Central memory CD8-positive, alpha-beta T cell (primary cell): ENCODE results near the gene DDX49.

Experiments
- ATAC-seq: fragments of 150-1000 bp; cut with Tn5 transposase; replicated peaks from 2 replicates; pipeline ENCODE4 v1.10.0; 2022; ENCODE audit warnings: mild to moderate bottlenecking, moderate FRiP score, moderate number of reproducible peaks; ENCODE audit not compliant: poor library complexity, severe bottlenecking; ENCODE audit errors: extremely low read depth
- DNase-seq, 2 donors: peaks; one replicate each; pipeline ENCODE4 v3.0.0; 2021; ENCODE audit warnings: low spot score in 2 of 2
- H3K27ac Mint-ChIP-seq: one replicate; pipeline ENCODE4 v1.8.0; 2022; ENCODE audit warnings: low read depth, mild to moderate bottlenecking, moderate library complexity, mixed read lengths
- H3K27me3 Mint-ChIP-seq: one replicate; pipeline ENCODE4 v1.8.0; 2022; ENCODE audit warnings: mixed read lengths
- H3K36me3 Mint-ChIP-seq: one replicate; pipeline ENCODE4 v1.8.0; 2022; ENCODE audit warnings: mild to moderate bottlenecking, moderate library complexity, mixed read lengths; ENCODE audit not compliant: insufficient read depth
- H3K4me1 Mint-ChIP-seq: one replicate; pipeline ENCODE4 v1.8.0; 2022; ENCODE audit warnings: mixed read lengths
- H3K4me3 Mint-ChIP-seq: one replicate; pipeline ENCODE4 v1.8.0; 2022; ENCODE audit warnings: mild to moderate bottlenecking, moderate library complexity, mixed read lengths
- H3K9me3 Mint-ChIP-seq: one replicate; pipeline ENCODE4 v1.8.0; 2022; ENCODE audit warnings: mixed read lengths

The DDX49 gene

DNA sequence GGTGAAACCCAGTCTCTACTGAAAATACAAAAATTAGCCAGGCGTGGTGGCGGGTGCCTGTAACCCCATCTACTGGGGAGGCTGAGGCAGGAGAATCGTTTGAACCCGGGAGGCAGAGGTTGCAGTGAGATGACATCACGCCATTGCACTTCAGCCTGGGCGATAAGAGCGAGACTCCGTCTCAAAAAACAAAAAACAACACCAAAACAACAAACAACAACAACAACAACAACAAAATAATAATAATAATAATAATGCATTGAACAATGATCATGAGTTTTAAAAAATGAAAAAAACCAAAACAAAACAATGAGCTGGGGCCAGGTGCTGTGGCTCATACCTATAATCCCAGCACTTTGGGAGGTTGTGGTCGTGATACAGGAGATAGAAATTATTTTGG is 44.6 kb downstream of the DDX49 start:
- no peak for DNase-seq
- peaks cover 13% of the 10 kb centered on the region for H3K4me1 Mint-ChIP-seq
- no peaks in the 10 kb centered on the region for H3K9me3 Mint-ChIP-seq
- peaks cover under 1% of the 10 kb centered on the region for H3K36me3 Mint-ChIP-seq
- H3K4me3 Mint-ChIP-seq = no peak overlapping the region
- H3K27ac Mint-ChIP-seq = no peak overlapping the region
- peaks cover 38% of the 10 kb centered on the region for H3K27me3 Mint-ChIP-seq
- ATAC-seq = no peak

DNA sequence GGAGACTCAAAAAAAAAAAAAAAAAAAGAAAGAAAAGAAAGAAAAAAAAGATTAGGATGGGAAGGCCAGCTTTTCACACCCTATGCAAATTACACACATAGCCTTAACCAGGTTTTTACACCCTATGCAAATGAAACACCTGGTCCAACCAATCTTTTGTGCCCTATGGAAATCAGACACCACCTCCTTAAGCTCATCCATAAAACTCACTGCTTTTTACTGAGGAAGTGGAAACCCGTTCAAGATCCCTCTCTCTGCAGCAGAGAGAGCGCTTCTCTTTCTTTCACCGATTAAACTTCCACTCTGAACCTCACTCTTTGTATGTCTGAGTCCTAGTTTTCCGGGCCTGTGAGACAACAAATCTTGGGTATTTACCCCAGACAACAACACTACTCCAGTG is 46.8 kb downstream of the DDX49 start:
- peaks cover 12% of the 10 kb centered on the region for H3K4me1 Mint-ChIP-seq
- ATAC-seq = no peak
- no peak overlapping the region for H3K4me3 Mint-ChIP-seq
- H3K27me3 Mint-ChIP-seq = peaks cover 32% of the 10 kb centered on the region
- peaks cover 4% of the 10 kb centered on the region for H3K36me3 Mint-ChIP-seq
- H3K27ac Mint-ChIP-seq = no peak overlapping the region
- DNase-seq = no peak
- H3K9me3 Mint-ChIP-seq = no peaks in the 10 kb centered on the region

DNA sequence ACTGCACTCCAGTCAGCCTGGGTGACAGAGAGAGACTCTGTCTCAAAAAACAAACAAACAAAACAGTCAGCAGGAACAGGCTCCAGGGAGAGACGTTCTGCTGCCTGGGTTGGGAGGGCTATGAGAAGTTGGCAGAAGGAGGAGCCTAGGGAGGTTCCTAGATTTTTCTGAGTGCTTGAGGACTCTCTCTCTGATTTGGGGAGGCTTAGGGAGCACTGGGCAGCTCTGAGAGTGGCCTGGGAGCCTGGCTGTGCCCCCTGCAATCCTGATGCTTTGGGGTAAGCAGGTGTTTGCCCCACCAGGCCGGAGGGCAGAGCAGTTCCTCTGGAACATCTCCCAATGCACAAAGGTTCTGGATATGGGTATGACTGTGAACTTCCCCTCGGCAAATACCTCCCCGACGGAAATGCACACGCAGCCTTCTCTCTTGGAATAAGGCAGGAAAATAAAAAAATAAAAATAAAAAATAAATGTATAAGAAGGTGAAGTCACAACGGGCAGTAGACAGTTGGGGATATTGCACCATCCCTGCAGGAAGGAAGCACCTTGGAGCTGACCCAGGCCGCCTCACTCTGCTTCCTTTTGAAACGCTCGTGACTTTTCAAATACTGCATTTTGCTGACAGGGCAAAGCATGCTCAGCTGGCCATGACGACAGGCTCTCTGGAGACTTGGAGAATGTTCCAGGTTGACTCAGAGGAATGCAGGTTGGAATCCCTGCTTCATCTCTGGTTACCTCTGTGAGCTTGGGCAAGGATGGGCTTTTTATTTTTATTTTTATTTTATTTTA is 48.0 kb downstream of the DDX49 start:
- no peak overlapping the region for H3K27ac Mint-ChIP-seq
- peaks cover 4% of the 10 kb centered on the region for H3K36me3 Mint-ChIP-seq
- no peak for DNase-seq
- H3K27me3 Mint-ChIP-seq = peaks cover 20% of the 10 kb centered on the region
- H3K4me1 Mint-ChIP-seq = no peaks in the 10 kb centered on the region
- H3K4me3 Mint-ChIP-seq = no peak overlapping the region
- H3K9me3 Mint-ChIP-seq = no peaks in the 10 kb centered on the region
- ATAC-seq = no peak

DNA sequence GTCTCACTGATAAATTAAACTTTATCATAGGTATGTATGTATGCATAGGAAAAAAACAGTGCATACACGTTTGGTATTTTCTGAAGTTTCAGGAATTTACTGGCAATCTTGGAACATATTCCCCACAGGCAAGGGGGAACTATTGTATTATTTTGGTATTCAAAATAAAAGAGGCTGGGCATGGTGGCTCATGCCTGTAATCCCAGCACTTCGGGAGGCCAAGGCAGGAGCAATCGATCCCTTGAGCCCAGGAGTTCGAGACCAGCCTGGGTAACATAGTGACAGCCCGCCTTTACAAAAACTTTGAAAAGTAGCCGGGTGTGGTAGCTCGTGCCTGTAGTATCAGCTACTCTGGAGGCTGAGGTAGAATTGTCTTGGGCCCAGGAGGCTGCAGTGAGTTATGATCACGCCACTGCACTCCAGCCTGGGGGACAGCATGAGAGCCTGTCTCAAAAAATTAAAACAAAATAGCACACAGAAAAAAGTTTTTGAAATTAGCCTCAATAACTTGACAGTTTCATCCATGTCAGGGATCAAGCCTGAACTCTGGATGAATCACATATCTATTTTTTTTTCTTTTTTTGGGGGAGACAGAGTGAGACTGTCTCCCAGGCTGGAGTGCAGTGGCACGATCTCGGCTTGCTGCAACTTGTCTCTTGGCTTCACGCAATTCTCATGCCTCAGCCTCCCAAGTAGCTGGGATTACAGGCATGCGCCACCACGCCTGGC is 50.6 kb downstream of the DDX49 start:
- DNase-seq (no peak), ATAC-seq (no peak)
- H3K4me1 Mint-ChIP-seq = no peaks in the 10 kb centered on the region
- peaks cover 4% of the 10 kb centered on the region for H3K36me3 Mint-ChIP-seq
- no peaks in the 10 kb centered on the region for H3K9me3 Mint-ChIP-seq
- peaks cover 9% of the 10 kb centered on the region for H3K27me3 Mint-ChIP-seq
- H3K27ac Mint-ChIP-seq = no peak overlapping the region
- H3K4me3 Mint-ChIP-seq = no peak overlapping the region

DNA sequence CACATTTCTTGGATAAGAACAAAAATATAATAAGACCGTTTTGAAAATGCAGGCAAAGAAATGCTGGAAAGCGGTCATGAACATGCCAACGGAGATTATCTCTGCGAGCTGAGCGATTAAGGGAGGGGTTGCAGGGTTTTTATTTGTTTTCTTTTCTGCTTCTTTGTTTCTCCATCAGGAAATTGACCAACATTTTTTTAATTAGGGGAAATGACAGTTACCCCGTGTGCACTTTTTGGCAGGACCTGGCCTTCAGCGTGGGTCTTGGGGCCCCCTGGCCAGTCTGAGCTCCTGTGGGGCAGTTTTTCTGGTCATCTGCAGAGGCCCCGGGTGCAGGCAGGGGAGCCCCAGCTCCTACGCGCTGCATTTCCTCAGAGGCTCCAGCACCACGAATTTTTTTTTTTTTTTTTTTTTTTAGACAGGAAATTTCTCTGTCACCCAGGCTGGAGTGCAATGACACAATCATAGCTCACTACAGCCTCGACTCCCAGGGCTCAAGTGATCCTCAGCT is 52.8 kb downstream of the DDX49 start:
- H3K4me1 Mint-ChIP-seq = no peaks in the 10 kb centered on the region
- H3K36me3 Mint-ChIP-seq = peaks cover 4% of the 10 kb centered on the region
- DNase-seq (no peak), ATAC-seq (no peak)
- H3K27ac Mint-ChIP-seq = no peak overlapping the region
- no peaks in the 10 kb centered on the region for H3K27me3 Mint-ChIP-seq
- H3K9me3 Mint-ChIP-seq = no peaks in the 10 kb centered on the region
- H3K4me3 Mint-ChIP-seq = no peak overlapping the region

DNA sequence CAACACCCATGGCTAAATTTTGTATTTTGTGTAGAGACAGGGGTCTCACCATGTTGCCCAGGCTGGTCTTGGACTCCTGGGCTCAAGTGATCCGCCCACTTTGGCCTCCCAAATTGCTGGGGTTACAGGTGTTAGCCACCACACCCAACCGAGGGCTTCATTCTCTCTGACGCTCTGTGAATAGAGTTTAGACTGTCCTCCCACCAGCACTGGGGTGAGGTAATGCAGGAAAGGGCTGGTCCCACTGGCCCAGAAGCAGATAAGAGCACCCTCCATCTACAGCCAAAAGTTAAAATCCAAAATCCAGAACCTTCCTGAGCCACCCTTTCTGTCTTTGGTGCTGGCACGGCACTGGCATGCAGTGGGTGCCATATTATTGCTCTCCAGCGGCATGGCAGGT is 53.3 kb downstream of the DDX49 start:
- no peaks in the 10 kb centered on the region for H3K4me1 Mint-ChIP-seq
- DNase-seq = no peak

DNA sequence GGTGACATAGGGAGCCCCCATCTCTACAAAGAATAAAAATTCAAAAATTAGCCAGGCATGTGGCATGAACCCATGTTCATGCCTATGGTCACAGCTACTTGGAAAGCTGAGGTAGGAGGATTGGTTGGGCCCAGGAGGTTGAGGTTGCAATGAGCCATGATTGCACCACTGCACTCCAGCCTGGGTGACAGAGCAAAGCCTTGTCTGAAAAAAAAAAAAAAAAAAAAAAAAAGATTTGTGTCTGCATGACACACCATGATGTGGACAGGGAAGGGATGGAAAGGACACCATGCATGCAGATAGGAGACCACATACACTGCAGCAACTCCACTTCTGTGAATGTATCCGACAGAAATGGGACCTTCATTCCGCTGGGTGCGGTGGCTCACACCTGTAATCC is 55.5 kb downstream of the DDX49 start:
- H3K27ac Mint-ChIP-seq = no peak overlapping the region
- ATAC-seq (no peak), DNase-seq (no peak)
- H3K27me3 Mint-ChIP-seq = peaks cover 11% of the 10 kb centered on the region
- no peak overlapping the region for H3K4me3 Mint-ChIP-seq
- no peaks in the 10 kb centered on the region for H3K4me1 Mint-ChIP-seq
- no peaks in the 10 kb centered on the region for H3K36me3 Mint-ChIP-seq
- no peaks in the 10 kb centered on the region for H3K9me3 Mint-ChIP-seq

More for the DNA sequence above, 53.3 kb downstream of the DDX49 start:
- no peak for ATAC-seq
- no peaks in the 10 kb centered on the region for H3K27me3 Mint-ChIP-seq
- no peaks in the 10 kb centered on the region for H3K9me3 Mint-ChIP-seq
- H3K36me3 Mint-ChIP-seq = peaks cover 4% of the 10 kb centered on the region
- H3K27ac Mint-ChIP-seq = no peak overlapping the region
- no peak overlapping the region for H3K4me3 Mint-ChIP-seq

DNA sequence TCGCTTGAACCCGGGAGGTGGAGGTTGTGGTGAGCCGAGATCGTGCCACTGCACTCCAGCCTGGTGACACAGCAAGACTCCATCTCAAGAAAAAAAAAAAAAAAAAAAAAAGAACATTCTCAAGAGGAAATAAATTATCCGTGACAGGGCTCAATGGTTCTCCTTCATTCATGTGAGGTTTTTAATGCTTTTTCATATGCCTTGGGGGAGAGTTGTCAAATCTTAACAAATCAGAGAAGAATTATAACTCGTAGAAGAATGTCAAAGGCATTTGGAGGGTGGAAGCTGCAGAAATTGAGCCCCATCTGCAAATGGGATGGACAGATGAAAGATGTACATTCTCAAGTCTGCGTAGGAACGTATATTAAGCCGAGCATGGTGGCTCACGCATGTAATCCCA is 56.4 kb downstream of the DDX49 start:
- Mint-ChIP-seq H3K9me3 (no peaks in the 10 kb centered on the region), H3K27ac (no peak overlapping the region), H3K4me3 (no peak overlapping the region), H3K36me3 (no peaks in the 10 kb centered on the region), H3K4me1 (no peaks in the 10 kb centered on the region), H3K27me3 (peaks cover 19% of the 10 kb centered on the region)
- no peak for DNase-seq
- no peak for ATAC-seq
